Cardiac muscle cell (in vitro differentiated cells and primary cell): Measurements from ENCODE around the gene AXL. TPM values are rescaled to one million over a fixed set of nuclear protein-coding genes. Genes with fewer than 3 reads are reported as not detected.

Source experiments
- DNase-seq, 2 donors: peaks; one replicate each; pipeline versions ENCODE4 v3.0.0 to v3.0.0-alpha.2; 2010 to 2017; ENCODE audit warnings: low read depth in 1 of 2, low spot score in 1 of 2
- H3K27ac ChIP-seq: fragments of 200-600 bp; sonication (generic); 2 replicates; pipeline ENCODE4 v1.5.1; 2016
- H3K27me3 ChIP-seq: fragments of 200-600 bp; sonication (generic); 2 replicates; pipeline ENCODE4 v1.6.0; 2016; ENCODE audit warnings: control low read depth
- H3K36me3 ChIP-seq: fragments of 200-600 bp; sonication (generic); 2 replicates; pipeline ENCODE4 v1.5.1; 2016; ENCODE audit warnings: control low read depth
- H3K4me1 ChIP-seq: fragments of 200-600 bp; sonication (generic); 2 replicates; pipeline ENCODE4 v1.8.1; 2017; ENCODE audit warnings: low read depth, mild to moderate bottlenecking, mixed run types
- H3K4me3 ChIP-seq: fragments of 200-600 bp; sonication (generic); 2 replicates; pipeline ENCODE4 v1.5.1; 2016; ENCODE audit warnings: mild to moderate bottlenecking
- H3K9me3 ChIP-seq: fragments of 200-600 bp; sonication (generic); 2 replicates; pipeline ENCODE4 v1.5.1; 2017; ENCODE audit warnings: low read depth, mild to moderate bottlenecking, control low read depth
- polyA plus RNA-seq: library from polyadenylated mRNA; unstranded; fragments of >200 nt; fragmentation: Nextera tagmentation; extraction: Ambion mirVana; gene quantifications from 2 replicates; pipeline ENCODE4 v1.2.1, GENCODE V29; 2016
- total RNA-seq: library from RNA; depleted of rRNA; stranded (reverse); fragments of >200 nt; gene quantifications from 2 replicates; pipeline ENCODE4 v1.2.3, GENCODE V29; 2016
- TF ChIP-seq, protein P1 (sequence below): IDR thresholded peaks from 2 replicates; pipeline ENCODE4 v1.5.1; 2012; ENCODE audit warnings: low read depth, mild to moderate bottlenecking, low read length

Gene AXL
- total and polyA plus RNA-seq, 2 experiments from 2014 or later, result 16.6 to 62.7 TPM

DNA sequence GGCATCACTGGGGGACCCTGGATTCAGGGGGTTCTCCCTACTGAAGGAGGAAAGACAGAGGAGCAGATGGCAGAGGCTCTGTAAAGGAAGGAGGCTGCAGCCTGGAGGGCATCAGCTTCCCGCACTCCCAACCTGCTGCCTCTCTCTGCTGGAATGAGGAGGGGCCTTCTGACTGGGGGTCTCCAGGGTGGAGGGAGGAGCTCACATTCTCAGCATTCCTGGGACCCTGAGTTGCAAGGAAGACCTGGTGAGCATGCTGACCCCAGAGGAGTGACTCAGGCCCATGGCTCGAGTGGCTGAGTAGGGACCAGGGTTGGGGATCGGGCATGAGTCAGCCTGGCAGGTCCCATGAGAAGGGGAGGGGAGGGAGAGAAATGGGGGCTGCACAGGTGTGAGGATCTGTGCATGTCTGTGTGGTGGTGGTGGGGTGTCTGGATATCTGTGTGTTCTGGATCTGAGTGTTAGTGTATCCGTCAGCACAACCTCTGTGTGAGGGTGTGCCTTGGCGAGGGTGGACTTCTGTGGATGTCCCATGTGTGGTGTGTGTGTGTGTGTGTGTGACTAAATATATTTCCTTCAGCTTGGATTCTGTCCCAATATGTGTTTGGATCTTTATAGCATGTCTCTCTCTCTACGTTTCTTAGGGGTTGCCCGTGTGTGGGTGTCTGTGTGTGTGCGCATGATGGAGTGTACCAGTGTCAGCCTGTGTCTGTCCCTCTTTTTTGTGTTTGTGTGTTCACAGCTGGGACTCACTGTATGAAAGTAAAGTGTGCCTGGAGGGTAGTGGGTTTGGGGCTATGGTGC is 4.6 kb downstream of the AXL start:
- H3K27ac ChIP-seq, result peak overlapping the region; percentile 39
- no peak overlapping the region for H3K4me3 ChIP-seq

DNA sequence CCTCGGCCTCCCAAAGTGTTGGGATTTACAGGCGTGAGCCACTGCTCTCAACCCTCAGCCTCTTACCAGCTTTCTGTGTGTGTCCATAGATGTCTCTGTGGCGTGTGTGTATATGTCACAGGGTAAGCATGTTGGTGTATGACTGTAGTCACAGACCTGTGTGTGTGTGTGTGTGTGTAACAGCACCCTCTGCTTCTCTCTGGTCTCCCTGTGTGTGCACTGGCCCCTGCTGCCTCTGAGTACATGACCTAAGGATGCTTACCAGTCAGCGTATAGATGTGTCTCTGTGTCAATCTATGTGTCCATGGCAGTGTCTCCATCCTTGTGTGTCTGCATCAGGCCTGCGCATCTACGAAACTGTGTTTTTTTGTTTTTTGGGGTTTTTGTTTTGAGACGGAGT is 5.6 kb downstream of the AXL start:
- Histone ChIP-seq H3K4me3 (no peak overlapping the region), H3K4me1 (peaks cover 17% of the 10 kb centered on the region), H3K27me3 (no peaks in the 10 kb centered on the region), H3K9me3 (no peaks in the 10 kb centered on the region), H3K27ac (peak overlapping the region; percentile 39), H3K36me3 (no peaks in the 10 kb centered on the region)
- no peak for DNase-seq
- TF ChIP-seq, protein P1, sequence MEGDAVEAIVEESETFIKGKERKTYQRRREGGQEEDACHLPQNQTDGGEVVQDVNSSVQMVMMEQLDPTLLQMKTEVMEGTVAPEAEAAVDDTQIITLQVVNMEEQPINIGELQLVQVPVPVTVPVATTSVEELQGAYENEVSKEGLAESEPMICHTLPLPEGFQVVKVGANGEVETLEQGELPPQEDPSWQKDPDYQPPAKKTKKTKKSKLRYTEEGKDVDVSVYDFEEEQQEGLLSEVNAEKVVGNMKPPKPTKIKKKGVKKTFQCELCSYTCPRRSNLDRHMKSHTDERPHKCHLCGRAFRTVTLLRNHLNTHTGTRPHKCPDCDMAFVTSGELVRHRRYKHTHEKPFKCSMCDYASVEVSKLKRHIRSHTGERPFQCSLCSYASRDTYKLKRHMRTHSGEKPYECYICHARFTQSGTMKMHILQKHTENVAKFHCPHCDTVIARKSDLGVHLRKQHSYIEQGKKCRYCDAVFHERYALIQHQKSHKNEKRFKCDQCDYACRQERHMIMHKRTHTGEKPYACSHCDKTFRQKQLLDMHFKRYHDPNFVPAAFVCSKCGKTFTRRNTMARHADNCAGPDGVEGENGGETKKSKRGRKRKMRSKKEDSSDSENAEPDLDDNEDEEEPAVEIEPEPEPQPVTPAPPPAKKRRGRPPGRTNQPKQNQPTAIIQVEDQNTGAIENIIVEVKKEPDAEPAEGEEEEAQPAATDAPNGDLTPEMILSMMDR, result no peak

More for the DNA sequence above, 4.6 kb downstream of the AXL start:
- Histone ChIP-seq H3K27me3 (no peaks in the 10 kb centered on the region), H3K4me1 (peaks cover 17% of the 10 kb centered on the region), H3K36me3 (no peaks in the 10 kb centered on the region), H3K9me3 (no peaks in the 10 kb centered on the region)
- TF ChIP-seq, protein P1, result no peak
- peak; percentile 29 to 44 for DNase-seq

DNA sequence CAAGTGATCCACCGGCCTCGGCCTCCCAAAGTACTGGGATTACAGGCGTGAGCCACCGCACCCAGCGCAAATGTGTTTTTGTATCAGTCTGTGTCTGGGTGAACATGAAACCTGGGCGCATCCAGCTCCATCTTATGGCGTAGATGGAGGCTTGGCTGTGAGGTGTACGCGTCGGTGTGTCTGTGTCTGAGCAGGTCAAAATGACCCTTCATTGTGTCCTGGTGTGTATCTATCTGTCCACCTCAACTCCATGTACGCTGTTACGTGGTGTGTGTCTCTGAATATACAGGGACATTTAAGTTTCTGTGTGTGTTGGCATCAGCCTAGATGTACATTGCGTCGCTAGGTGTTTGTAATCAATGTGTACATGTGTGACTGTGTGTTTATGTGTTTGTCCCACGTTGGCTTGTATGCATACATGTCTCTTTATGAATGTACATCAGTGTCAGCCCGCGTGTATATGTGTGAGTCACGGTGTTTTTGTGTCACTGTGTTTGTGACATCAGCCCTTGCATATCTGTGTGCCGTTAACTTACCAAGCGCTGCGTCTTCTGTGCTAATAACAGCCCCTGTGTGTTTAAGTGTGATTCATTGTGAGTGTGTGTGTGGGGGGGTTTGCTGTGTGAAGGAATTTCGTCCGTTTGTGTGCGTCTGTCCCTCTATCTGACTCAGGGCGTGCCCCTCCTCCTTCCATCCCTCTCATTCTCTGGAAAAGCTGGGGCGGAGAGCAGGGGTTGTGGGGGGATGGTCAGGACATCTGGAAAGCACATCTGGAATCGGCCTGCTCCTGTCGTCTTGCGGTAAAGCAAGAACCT is 6.4 kb downstream of the AXL start:
- Histone ChIP-seq H3K9me3 (no peaks in the 10 kb centered on the region), H3K27me3 (no peaks in the 10 kb centered on the region), H3K36me3 (no peaks in the 10 kb centered on the region), H3K4me3 (peak overlapping the region; percentile 20), H3K4me1 (peaks cover 13% of the 10 kb centered on the region), H3K27ac (peak overlapping the region; percentile 77)
- TF ChIP-seq, protein P1, result no peak
- peak; percentile 28 to 98 for DNase-seq

DNA sequence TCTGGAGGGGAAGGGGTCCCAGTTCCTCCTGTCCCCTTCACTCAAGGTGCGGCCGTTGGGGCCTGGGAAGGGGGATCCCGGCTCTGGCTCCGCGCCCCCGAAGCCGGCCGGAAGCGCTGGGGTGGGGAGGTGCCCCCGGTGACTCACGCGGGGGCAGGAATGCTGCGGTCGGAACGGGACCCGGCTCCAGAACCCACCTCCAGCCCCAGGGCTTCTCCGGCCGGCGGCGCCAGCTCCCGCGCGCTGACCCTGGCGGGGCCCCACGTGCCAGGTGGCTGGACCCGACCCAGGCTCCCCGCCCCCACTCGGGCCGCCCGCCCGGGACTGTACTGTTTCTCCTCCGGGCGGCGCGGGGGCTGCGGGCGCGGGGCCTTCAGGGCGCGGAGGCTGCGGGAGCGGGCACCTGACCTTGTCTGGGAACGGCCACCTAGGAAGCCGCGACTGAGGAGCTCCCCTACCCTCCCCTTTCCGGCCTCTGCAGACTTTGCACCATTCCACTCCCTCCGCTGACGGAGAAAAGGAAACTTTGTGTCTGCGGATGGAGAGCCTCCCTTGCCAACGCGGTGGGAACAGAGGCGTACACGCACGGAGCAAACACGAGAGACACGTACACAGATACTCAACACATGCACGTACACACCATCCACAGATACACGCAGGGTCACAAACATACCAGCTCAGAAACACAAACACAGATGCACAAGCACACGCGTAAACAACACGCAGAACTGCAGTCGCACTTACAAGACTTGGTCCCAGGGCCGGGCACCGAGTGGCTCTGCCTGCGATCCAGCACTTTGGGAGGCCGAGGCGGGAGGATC is 7.2 kb downstream of the AXL start:
- no peaks in the 10 kb centered on the region for H3K27me3 ChIP-seq
- no peaks in the 10 kb centered on the region for H3K36me3 ChIP-seq
- H3K9me3 ChIP-seq, result no peaks in the 10 kb centered on the region
- peak; percentile 63 to 93 for DNase-seq
- peak overlapping the region; percentile 77 for H3K27ac ChIP-seq
- peak overlapping the region; percentile 20 for H3K4me3 ChIP-seq
- peaks cover 13% of the 10 kb centered on the region for H3K4me1 ChIP-seq
- TF ChIP-seq, protein P1, result no peak

DNA sequence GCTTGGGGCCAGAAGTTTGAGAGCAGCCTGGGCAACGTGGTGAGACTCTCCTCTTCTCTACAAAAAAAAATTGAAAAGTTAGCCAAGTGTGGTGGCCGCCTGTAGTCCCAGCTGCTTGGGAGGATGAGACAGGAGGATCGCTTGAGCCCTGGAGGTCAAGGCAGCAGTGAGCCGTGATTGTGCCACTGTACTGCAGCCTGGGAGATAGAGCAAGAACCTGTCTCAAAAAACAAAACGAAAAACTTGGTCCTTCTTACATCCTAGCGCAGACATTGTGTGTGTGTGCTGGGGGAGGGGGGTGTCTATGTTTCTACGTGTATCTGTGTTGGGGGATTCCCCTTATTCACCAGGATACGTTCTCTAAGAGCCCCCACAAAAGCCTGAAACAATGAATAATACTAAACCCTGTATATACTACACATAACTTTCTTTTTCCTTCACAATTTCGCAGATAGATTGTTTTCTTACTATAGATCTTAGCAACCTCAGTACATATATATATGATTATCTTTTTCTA is 7.9 kb downstream of the AXL start:
- Histone ChIP-seq H3K36me3 (no peaks in the 10 kb centered on the region), H3K27me3 (no peaks in the 10 kb centered on the region), H3K9me3 (no peaks in the 10 kb centered on the region), H3K4me3 (no peak overlapping the region), H3K27ac (peak overlapping the region; percentile 77), H3K4me1 (peaks cover 13% of the 10 kb centered on the region)
- no peak for DNase-seq
- TF ChIP-seq, protein P1, result no peak
